ENCODE measurements around the gene ENKD1.

The ENKD1 gene

GRCh38 chr16:67679935-67680897 is 13.7 kb upstream of the ENKD1 start:
- TF ChIP-seq ESRRG (CRISPR knock-in tag; IDR thresholded peaks at IDR 0.05): no peak
- TF ChIP-seq ZNF565 (CRISPR knock-in tag; conservative IDR thresholded peaks at IDR 0.05; ENCODE audit: low read depth): no peak
- TF ChIP-seq ISL1 (CRISPR knock-in tag; IDR thresholded peaks at IDR 0.05): no peak
- no peak for TF ChIP-seq GLIS3 (CRISPR knock-in tag; IDR thresholded peaks at IDR 0.05)
- TF ChIP-seq ZC3H10 (CRISPR knock-in tag; IDR thresholded peaks at IDR 0.05): no peak
- TF ChIP-seq, protein P1, sequence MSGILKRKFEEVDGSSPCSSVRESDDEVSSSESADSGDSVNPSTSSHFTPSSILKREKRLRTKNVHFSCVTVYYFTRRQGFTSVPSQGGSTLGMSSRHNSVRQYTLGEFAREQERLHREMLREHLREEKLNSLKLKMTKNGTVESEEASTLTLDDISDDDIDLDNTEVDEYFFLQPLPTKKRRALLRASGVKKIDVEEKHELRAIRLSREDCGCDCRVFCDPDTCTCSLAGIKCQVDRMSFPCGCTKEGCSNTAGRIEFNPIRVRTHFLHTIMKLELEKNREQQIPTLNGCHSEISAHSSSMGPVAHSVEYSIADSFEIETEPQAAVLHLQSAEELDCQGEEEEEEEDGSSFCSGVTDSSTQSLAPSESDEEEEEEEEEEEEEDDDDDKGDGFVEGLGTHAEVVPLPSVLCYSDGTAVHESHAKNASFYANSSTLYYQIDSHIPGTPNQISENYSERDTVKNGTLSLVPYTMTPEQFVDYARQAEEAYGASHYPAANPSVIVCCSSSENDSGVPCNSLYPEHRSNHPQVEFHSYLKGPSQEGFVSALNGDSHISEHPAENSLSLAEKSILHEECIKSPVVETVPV (CRISPR knock-in tag; IDR thresholded peaks at IDR 0.05): no peak
- no peak for TF ChIP-seq CREB5 (CRISPR knock-in tag; IDR thresholded peaks at IDR 0.05; ENCODE audit: low read depth)
- TF ChIP-seq TCF4 (CRISPR knock-in tag; IDR thresholded peaks at IDR 0.05; ENCODE audit: borderline replicate concordance): no peak
- no peak for TF ChIP-seq ZFP30 (CRISPR knock-in tag; IDR thresholded peaks at IDR 0.05)
- TF ChIP-seq PPARA (CRISPR knock-in tag; IDR thresholded peaks at IDR 0.05; ENCODE audit: borderline replicate concordance): no peak
- no peak for TF ChIP-seq TOX (CRISPR knock-in tag; IDR thresholded peaks at IDR 0.05; ENCODE audit: borderline replicate concordance)
- no peak for TF ChIP-seq ZNF8 (CRISPR knock-in tag; IDR thresholded peaks at IDR 0.05)
- no peak for TF ChIP-seq TSHZ2 (CRISPR knock-in tag; IDR thresholded peaks at IDR 0.05)
- TF ChIP-seq ZNF70 (CRISPR knock-in tag; IDR thresholded peaks at IDR 0.05): no peak
- no peak for TF ChIP-seq RARB (CRISPR knock-in tag; IDR thresholded peaks at IDR 0.05)
- no peak for TF ChIP-seq ZFP3 (CRISPR knock-in tag; IDR thresholded peaks at IDR 0.05)
- no peak for ATAC-seq

GRCh38 chr16:67678354-67679023 is 11.9 kb upstream of the ENKD1 start:
- TF ChIP-seq ZNF8 (CRISPR knock-in tag; IDR thresholded peaks at IDR 0.05) (no peak), POU6F1 (CRISPR knock-in tag; IDR thresholded peaks at IDR 0.05; ENCODE audit: borderline replicate concordance, low read depth) (no peak), ZFP3 (CRISPR knock-in tag; IDR thresholded peaks at IDR 0.05) (no peak), TSHZ2 (CRISPR knock-in tag; IDR thresholded peaks at IDR 0.05) (no peak), ARNTL (CRISPR knock-in tag; IDR thresholded peaks at IDR 0.05; ENCODE audit: borderline replicate concordance, low read depth) (no peak), ZFP30 (CRISPR knock-in tag; IDR thresholded peaks at IDR 0.05) (no peak), ESRRG (CRISPR knock-in tag; IDR thresholded peaks at IDR 0.05) (no peak), OSR1 (CRISPR knock-in tag; IDR thresholded peaks at IDR 0.05) (no peak), PPARA (CRISPR knock-in tag; IDR thresholded peaks at IDR 0.05; ENCODE audit: borderline replicate concordance) (no peak), SNAI2 (CRISPR knock-in tag; IDR thresholded peaks at IDR 0.05) (no peak), ISL1 (CRISPR knock-in tag; IDR thresholded peaks at IDR 0.05) (no peak), ZNF565 (CRISPR knock-in tag; conservative IDR thresholded peaks at IDR 0.05; ENCODE audit: low read depth) (no peak), CREB5 (CRISPR knock-in tag; IDR thresholded peaks at IDR 0.05; ENCODE audit: low read depth) (no peak), ZC3H10 (CRISPR knock-in tag; IDR thresholded peaks at IDR 0.05) (no peak), BACH2 (CRISPR knock-in tag; IDR thresholded peaks at IDR 0.05; ENCODE audit: borderline replicate concordance) (no peak), CSDC2 (CRISPR knock-in tag; IDR thresholded peaks at IDR 0.05) (no peak), TCF4 (CRISPR knock-in tag; IDR thresholded peaks at IDR 0.05; ENCODE audit: borderline replicate concordance) (no peak), TOX (CRISPR knock-in tag; IDR thresholded peaks at IDR 0.05; ENCODE audit: borderline replicate concordance) (no peak), GLIS3 (CRISPR knock-in tag; IDR thresholded peaks at IDR 0.05) (no peak)
- TF ChIP-seq, protein P1 (CRISPR knock-in tag; IDR thresholded peaks at IDR 0.05): no peak
- ATAC-seq: no peak

All from SK-N-SH treated with all-trans-retinoic acid at 6 μM for 48 hours (cell line).